Activated naive CD8-positive, alpha-beta T cell treated with anti-CD3 and anti-CD28 coated beads, Interleukin-2, amount 50 U/mL, for 24 hours (primary cell): ENCODE results near the gene C1orf56.
"Not testable (repeated sequence)": the region's sequence is repeated elsewhere in the genome, so short reads cannot be mapped to it uniquely, and the experiment has no call there.

Experiments used
- ATAC-seq: fragments of 150-1000 bp; cut with Tn5 transposase; one replicate; pipeline ENCODE4 v1.10.0; 2021
- DNase-seq: peaks from one replicate; pipeline ENCODE4 v3.0.0; 2021
- H3K27ac Mint-ChIP-seq: one replicate; pipeline ENCODE4 v1.8.0; 2021; ENCODE audit warnings: mild to moderate bottlenecking, mixed read lengths
- H3K27me3 Mint-ChIP-seq: one replicate; pipeline ENCODE4 v1.8.0; 2021; ENCODE audit warnings: mixed read lengths
- H3K36me3 Mint-ChIP-seq: one replicate; pipeline ENCODE4 v1.8.0; 2021; ENCODE audit warnings: low read depth, mixed read lengths
- H3K4me1 Mint-ChIP-seq: one replicate; pipeline ENCODE4 v1.8.0; 2021; ENCODE audit warnings: mixed read lengths
- H3K4me3 Mint-ChIP-seq: one replicate; pipeline ENCODE4 v1.8.0; 2021; ENCODE audit warnings: mild to moderate bottlenecking, moderate library complexity, mixed read lengths
- H3K9me3 Mint-ChIP-seq: one replicate; pipeline ENCODE4 v1.8.0; 2021; ENCODE audit warnings: mixed read lengths

The C1orf56 gene

DNA sequence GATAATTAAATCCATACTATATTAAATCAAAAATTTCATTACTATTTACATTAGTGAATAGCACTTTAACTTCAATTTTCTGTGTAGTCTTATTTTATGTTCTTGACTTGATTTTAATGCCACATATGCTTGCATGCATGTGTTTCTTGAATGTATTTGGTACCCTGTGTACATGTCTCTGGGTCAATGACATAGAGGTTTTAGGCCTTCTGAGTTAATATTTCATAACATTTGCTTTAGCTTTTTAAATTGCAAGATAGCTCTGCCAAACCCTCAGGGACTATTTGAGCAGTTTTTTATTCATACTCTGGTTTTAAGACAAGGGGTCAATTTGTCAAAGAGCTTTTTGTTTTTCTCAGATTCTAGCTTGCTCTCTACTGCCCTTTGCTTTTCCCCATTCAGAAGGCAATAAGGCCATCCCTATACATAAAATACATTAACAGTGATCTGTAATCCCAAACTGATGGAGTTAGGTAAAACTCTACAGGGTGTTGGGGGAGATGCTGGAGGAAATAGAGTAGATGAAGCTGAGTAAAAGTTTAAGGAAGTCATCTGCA is 17.6 kb downstream of the C1orf56 start:
- H3K4me3 Mint-ChIP-seq = no peak overlapping the region
- peaks cover 5% of the 10 kb centered on the region for H3K36me3 Mint-ChIP-seq
- no peak overlapping the region for H3K27ac Mint-ChIP-seq
- no peak for ATAC-seq
- peaks cover 38% of the 10 kb centered on the region for H3K4me1 Mint-ChIP-seq
- no peaks in the 10 kb centered on the region for H3K9me3 Mint-ChIP-seq
- no peak for DNase-seq
- H3K27me3 Mint-ChIP-seq = no peaks in the 10 kb centered on the region

DNA sequence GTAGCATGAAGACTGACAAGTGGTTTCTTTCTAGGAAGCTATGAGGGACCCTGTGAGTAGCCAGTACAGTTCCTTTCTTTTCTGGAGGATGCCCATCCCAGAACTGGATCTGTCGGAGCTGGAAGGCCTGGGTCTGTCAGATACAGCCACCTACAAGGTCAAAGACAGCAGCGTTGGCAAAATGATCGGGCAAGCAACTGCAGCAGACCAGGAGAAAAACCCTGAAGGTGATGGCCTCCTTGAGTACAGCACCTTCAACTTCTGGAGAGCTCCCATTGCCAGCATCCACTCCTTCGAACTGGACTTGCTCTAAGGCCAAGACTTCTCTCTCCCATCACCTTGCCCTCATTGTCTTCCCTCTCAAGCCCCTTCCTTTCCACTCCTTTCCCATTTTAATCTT is 19.6 kb downstream of the C1orf56 start:
- Mint-ChIP-seq H3K27me3 (no peaks in the 10 kb centered on the region), H3K9me3 (no peaks in the 10 kb centered on the region), H3K27ac (no peak overlapping the region), H3K36me3 (peaks cover 9% of the 10 kb centered on the region), H3K4me1 (peaks cover 36% of the 10 kb centered on the region), H3K4me3 (no peak overlapping the region)
- no peak for ATAC-seq
- no peak for DNase-seq

DNA sequence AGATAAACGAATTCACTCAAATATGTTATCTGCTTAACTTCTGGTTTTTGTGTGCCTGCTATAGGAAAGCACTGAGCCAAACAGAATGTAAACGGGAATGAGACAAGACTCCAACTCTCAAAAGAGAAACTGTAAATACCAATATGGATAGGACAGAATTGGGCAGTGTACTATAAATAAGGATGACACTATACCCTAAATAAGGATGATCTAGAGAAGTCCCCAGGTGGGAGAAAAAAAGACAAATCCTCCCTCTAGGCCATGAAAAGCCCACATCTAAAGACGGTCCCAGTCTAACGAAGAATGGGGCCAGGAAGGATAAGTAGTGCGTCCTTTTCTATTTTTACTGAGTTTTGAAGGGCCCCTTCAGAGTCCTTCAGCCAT is 21.5 kb downstream of the C1orf56 start:
- Mint-ChIP-seq H3K27ac (peak overlapping the region; percentile 99), H3K4me3 (peak overlapping the region; percentile 97), H3K36me3 (peaks cover 11% of the 10 kb centered on the region), H3K27me3 (no peaks in the 10 kb centered on the region), H3K9me3 (no peaks in the 10 kb centered on the region), H3K4me1 (peaks cover 33% of the 10 kb centered on the region)
- ATAC-seq (no peak), DNase-seq (no peak)

DNA sequence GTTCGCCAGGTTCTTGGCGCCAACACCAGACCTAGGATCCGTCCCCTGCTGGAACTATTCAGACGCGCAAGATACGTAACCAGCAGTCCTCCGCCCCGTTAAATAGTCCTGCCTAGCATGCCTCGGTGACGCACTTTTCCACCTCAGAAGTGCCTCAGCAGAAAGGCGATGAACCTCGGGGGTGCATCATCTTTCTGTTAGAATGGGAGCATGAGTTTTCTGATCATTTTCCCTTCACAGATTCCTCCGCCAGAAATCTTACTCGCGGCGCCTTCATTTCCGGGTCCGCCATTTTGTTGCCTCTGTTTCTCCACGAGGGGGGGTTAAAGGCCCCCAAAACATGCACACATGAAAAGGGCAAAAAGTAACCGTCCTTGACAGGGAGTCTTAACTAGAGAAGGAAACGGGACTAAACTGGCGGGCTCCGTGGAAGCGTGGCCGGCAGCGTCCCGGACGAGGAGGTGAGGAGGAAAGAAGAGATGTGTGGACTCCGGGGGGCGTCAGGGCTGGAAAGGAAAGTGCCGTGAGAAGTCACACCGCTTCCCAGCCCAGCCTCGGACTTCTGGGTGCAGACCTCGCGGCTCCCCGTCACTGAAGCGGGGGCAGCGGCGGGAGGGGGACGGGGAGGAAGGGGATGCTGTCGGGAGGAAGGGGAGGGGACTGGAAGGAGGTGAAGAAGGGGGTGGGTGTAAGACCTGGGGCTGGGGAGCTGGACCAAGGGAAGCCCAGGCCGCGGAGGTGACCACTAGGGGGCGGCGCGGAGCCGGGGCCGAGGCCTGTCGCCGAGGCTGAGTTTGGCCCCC is 23.1 kb downstream of the C1orf56 start, which contains the start of gene GABPB2:
TSS of gene GABPB2 (plus strand) at position 288 of the 803 bp plus-strand sequence. CDS start 17,429 bp downstream, outside the sequence.
- peak; percentile 94 for DNase-seq
- Mint-ChIP-seq H3K27ac (peak within 1 kb of the TSS; percentile 99), H3K36me3 (peaks cover 16% of the 10 kb centered on the region), H3K4me1 (peaks cover 33% of the 10 kb centered on the region), H3K4me3 (peak within 1 kb of the TSS; percentile 97), H3K27me3 (no peaks in the 10 kb centered on the region), H3K9me3 (no peaks in the 10 kb centered on the region)
- ATAC-seq = peak; percentile 93

DNA sequence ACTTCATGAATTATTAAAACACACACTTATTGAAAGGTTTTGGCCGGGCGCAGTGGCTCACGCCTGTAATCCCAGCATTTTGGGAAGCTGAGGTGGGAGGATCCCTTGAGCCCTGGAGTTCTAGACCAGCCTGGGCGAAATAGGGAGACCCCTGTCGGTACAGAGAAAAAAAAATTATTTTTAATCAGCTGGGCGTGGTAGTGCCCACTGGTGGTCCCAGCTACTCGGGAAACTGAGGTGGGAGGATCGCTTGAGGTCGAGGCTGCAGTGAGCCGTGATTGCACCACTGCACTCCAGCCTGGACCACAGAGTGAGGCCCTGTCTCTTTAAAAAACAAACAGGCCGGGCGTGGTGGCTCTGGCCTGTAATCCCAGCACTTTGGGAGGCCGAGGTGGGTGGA is 24.7 kb downstream of the C1orf56 start:
- ATAC-seq = no peak
- Mint-ChIP-seq H3K27ac (peak overlapping the region; percentile 99), H3K27me3 (no peaks in the 10 kb centered on the region), H3K9me3 (no peaks in the 10 kb centered on the region), H3K36me3 (peaks cover 13% of the 10 kb centered on the region), H3K4me1 (peaks cover 33% of the 10 kb centered on the region), H3K4me3 (peak overlapping the region; percentile 97)
- no peak for DNase-seq

DNA sequence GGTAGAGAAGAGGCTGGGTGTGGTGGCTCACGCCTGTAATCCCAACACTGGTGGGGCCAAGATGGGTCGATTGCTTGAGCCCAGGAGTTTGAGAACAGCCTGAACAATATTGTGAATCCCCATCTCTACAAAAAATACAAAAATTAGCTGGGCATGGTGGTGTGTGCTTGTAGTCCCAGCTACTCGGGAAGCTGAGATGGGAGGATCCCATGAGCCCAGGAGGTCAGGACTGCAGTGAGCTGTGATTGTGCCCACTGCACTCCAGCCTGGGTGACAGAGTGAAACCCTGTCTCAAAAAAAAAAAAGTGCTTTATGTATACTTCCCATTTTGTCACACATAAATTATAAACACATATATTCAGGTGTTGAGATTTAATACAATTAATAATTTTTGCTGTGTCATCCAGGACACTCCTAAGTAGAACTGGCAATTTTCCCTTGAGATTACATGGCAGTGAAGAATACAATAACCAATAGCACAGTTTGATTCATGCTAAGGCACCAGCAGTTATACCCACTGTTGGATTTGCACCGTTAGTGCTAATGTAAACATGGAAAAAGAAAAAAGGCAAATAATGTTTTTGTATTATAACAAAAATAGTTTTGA is 38.5 kb downstream of the C1orf56 start:
- H3K4me1 Mint-ChIP-seq = no peaks in the 10 kb centered on the region

DNA sequence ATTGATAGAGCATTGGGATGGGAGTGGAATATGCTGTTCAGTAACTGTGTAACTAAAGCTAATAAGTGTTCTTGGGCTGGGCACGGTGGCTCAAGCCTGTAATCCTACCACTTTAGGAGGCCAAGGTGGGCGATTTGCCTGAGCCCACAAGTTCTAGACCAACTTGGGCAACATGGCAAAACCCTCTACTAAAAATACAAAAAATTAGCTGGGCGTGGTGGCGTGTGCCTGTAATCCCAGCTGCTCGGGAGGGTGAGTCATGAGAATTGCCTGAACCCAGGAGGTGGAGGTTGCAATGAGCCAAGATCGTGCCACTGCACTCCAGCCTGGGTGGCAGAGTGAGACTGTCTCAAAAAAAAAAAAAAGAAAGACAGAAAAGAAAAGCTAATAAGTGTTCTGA is 49.9 kb downstream of the C1orf56 start:
- not testable (repeated sequence) for H3K4me3 Mint-ChIP-seq, ATAC-seq, H3K27me3 Mint-ChIP-seq, H3K27ac Mint-ChIP-seq, H3K36me3 Mint-ChIP-seq, DNase-seq, H3K4me1 Mint-ChIP-seq, H3K9me3 Mint-ChIP-seq

More for the DNA sequence above, 38.5 kb downstream of the C1orf56 start:
- H3K4me3 Mint-ChIP-seq = no peak overlapping the region
- no peak overlapping the region for H3K27ac Mint-ChIP-seq
- H3K9me3 Mint-ChIP-seq = no peaks in the 10 kb centered on the region
- no peaks in the 10 kb centered on the region for H3K27me3 Mint-ChIP-seq
- ATAC-seq (no peak), DNase-seq (no peak)
- no peaks in the 10 kb centered on the region for H3K36me3 Mint-ChIP-seq

DNA sequence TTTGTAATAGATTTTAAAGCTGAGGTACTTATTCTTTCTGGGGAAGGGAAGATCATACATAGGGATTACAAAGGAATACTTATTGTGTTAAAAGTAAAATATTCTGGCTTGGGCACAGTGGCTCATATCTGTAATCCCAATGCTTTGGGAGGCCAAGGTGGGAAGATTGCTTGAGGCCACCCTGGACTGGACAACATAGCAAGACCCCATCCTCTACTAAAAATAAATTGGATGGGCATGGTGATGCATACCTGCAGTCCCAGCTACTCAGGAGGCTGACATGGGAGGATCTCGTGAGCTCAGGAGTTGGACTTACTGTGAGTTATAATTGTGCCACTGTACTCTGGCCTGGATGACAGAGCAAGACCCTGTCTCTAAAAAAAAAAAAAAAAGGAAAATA is 50.6 kb downstream of the C1orf56 start:
- Mint-ChIP-seq H3K36me3 (peaks cover 2% of the 10 kb centered on the region), H3K4me1 (no peaks in the 10 kb centered on the region), H3K9me3 (no peaks in the 10 kb centered on the region), H3K27ac (no peak overlapping the region), H3K4me3 (no peak overlapping the region), H3K27me3 (no peaks in the 10 kb centered on the region)
- ATAC-seq (no peak), DNase-seq (no peak)
